H7 (cell line): ENCODE data around the gene CTDSP2. TPM values are rescaled to one million over a fixed set of nuclear protein-coding genes. Genes with fewer than 3 reads are reported as not detected.

ENCODE experiments used
- DNase-seq: peaks from one replicate; pipeline ENCODE4 v3.0.0; 2012
- H3K27me3 ChIP-seq: 2 replicates; pipeline ENCODE4 v1.6.0; 2011; ENCODE audit warnings: mild to moderate bottlenecking, low read length; ENCODE audit not compliant: control insufficient read depth, insufficient read depth
- H3K36me3 ChIP-seq: replicated peaks from 2 replicates; pipeline ENCODE4 v1.5.1; 2011; ENCODE audit warnings: low read length; ENCODE audit not compliant: control insufficient read depth, insufficient read depth
- H3K4me3 ChIP-seq: 2 replicates; pipeline ENCODE4 v1.5.1; 2011; ENCODE audit warnings: low read depth, mild to moderate bottlenecking, control low read depth, low read length, moderate library complexity; ENCODE audit not compliant: insufficient read depth
- total RNA-seq: library from RNA; depleted of rRNA; stranded (reverse); fragments of >200 nt; shearing (Covaris generic); gene quantifications from 2 replicates; pipeline ENCODE4 v1.2.3, GENCODE V29; 2014; rRNA removed

CTDSP2 gene
- total RNA-seq = 59.3 and 74.2 TPM in 2 replicates

GRCh38 chr12:57846577-57847319, at the start of gene CTDSP2:
Gene CTDSP2, minus strand, starts transcription at chr12:57846729. Its CDS starts 294 bp downstream, at chr12:57846435.
- Histone ChIP-seq H3K36me3 (no peaks in the 10 kb centered on the region), H3K4me3 (peak within 1 kb of the TSS; percentile 99), H3K27me3 (peaks cover 2% of the 10 kb centered on the region; the same call in 1 of the 2 replicates)
- DNase-seq = peak; percentile 100

GRCh38 chr12:57896115-57896433, 49.5 kb upstream of the CTDSP2 start:
- no peaks in the 10 kb centered on the region for H3K36me3 ChIP-seq
- H3K4me3 ChIP-seq = peak overlapping the region; percentile 49
- DNase-seq = no peak
- H3K27me3 ChIP-seq = no peaks in the 10 kb centered on the region

GRCh38 chr12:57895389-57896114, 49.0 kb upstream of the CTDSP2 start:
- Histone ChIP-seq H3K36me3 (no peaks in the 10 kb centered on the region), H3K4me3 (no peak overlapping the region), H3K27me3 (no peaks in the 10 kb centered on the region)
- DNase-seq = no peak

GRCh38 chr12:57894399-57895292, 48.1 kb upstream of the CTDSP2 start:
- no peaks in the 10 kb centered on the region for H3K27me3 ChIP-seq
- no peak overlapping the region for H3K4me3 ChIP-seq
- DNase-seq = no peak
- no peaks in the 10 kb centered on the region for H3K36me3 ChIP-seq

- Histone ChIP-seq H3K36me3 (no peaks in the 10 kb centered on the region), H3K27me3 (no peaks in the 10 kb centered on the region; the same call in 1 of the 2 replicates), H3K4me3 (peak overlapping the region; percentile 22; the same call in 1 of the 2 replicates)
- DNase-seq = peak; percentile 61
These were observed 47.2 kb upstream of the CTDSP2 start for GRCh38 chr12:57893431-57894353.

GRCh38 chr12:57892232-57892972, 45.9 kb upstream of the CTDSP2 start:
- no peak overlapping the region for H3K4me3 ChIP-seq
- DNase-seq = no peak
- H3K27me3 ChIP-seq = no peaks in the 10 kb centered on the region; the same call in 1 of the 2 replicates
- H3K36me3 ChIP-seq = no peaks in the 10 kb centered on the region

- Histone ChIP-seq H3K36me3 (no peaks in the 10 kb centered on the region), H3K27me3 (no peaks in the 10 kb centered on the region; the same call in 1 of the 2 replicates), H3K4me3 (no peak overlapping the region)
- DNase-seq = no peak
These were observed 45.2 kb upstream of the CTDSP2 start for GRCh38 chr12:57891542-57892228.

GRCh38 chr12:57890191-57891115, 43.9 kb upstream of the CTDSP2 start:
- no peak overlapping the region for H3K4me3 ChIP-seq
- no peaks in the 10 kb centered on the region for H3K36me3 ChIP-seq
- no peak for DNase-seq
- no peaks in the 10 kb centered on the region; the same call in 1 of the 2 replicates for H3K27me3 ChIP-seq

- H3K4me3 ChIP-seq = no peak overlapping the region
- no peaks in the 10 kb centered on the region; the same call in 1 of the 2 replicates for H3K27me3 ChIP-seq
- no peaks in the 10 kb centered on the region for H3K36me3 ChIP-seq
- peak; percentile 43 for DNase-seq
These were observed 43.0 kb upstream of the CTDSP2 start for GRCh38 chr12:57889500-57889989.

GRCh38 chr12:57888409-57889157, 42.1 kb upstream of the CTDSP2 start:
- DNase-seq = peak; percentile 65
- H3K36me3 ChIP-seq = no peaks in the 10 kb centered on the region
- peak overlapping the region; percentile 9; the same call in 1 of the 2 replicates for H3K4me3 ChIP-seq
- no peaks in the 10 kb centered on the region; the same call in 1 of the 2 replicates for H3K27me3 ChIP-seq
